ENCODE data around the gene C10orf90.

DNA sequence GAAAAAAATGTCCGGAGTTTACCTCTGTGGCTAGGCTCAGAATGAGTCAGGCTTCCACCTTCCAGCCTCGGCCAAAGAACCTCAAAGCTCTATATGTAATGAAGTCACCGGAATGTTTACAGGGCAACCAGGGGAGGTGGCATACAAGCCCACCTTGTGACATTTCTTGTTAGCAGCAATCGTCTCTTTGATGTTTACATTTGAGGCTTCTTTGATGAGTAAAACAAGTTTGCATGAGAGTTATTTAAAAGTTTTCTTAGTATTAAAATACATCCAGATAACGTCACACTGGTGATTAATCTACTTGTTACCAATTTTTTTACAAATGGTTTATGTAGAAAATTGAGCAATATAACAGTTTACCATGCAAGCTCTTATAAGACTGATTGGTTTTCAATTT, 149.1 kb downstream of the C10orf90 start:
- TF ChIP-seq, protein P1, sequence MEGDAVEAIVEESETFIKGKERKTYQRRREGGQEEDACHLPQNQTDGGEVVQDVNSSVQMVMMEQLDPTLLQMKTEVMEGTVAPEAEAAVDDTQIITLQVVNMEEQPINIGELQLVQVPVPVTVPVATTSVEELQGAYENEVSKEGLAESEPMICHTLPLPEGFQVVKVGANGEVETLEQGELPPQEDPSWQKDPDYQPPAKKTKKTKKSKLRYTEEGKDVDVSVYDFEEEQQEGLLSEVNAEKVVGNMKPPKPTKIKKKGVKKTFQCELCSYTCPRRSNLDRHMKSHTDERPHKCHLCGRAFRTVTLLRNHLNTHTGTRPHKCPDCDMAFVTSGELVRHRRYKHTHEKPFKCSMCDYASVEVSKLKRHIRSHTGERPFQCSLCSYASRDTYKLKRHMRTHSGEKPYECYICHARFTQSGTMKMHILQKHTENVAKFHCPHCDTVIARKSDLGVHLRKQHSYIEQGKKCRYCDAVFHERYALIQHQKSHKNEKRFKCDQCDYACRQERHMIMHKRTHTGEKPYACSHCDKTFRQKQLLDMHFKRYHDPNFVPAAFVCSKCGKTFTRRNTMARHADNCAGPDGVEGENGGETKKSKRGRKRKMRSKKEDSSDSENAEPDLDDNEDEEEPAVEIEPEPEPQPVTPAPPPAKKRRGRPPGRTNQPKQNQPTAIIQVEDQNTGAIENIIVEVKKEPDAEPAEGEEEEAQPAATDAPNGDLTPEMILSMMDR (IDR thresholded peaks at IDR 0.05), result no peak
- no peak for TF ChIP-seq ZFX (IDR thresholded peaks at IDR 0.05; ENCODE audit: borderline replicate concordance)

All from 22Rv1 (cell line).